Mesendoderm (in vitro differentiated cells): ENCODE data around the gene ADARB2.

Experiments
- DNase-seq: peaks from one replicate; pipeline ENCODE4 v3.0.0; 2013
- H2AK5ac ChIP-seq: 2 replicates; pipeline ENCODE4 v1.6.1; 2013; ENCODE audit warnings: low read length, inconsistent platforms
- H2BK120ac ChIP-seq: 2 replicates; pipeline ENCODE4 v1.6.1; 2013; ENCODE audit warnings: low read depth, mild to moderate bottlenecking, low read length, moderate library complexity, mixed read lengths
- H2BK15ac ChIP-seq: replicated peaks from 2 replicates; pipeline ENCODE4 v1.6.1; 2013; ENCODE audit warnings: low read depth, mild to moderate bottlenecking, moderate library complexity
- H2BK5ac ChIP-seq: 2 replicates; pipeline ENCODE4 v1.6.1; 2013; ENCODE audit warnings: low read length, inconsistent platforms
- H3K18ac ChIP-seq: 2 replicates; pipeline ENCODE4 v1.6.1; 2013; ENCODE audit warnings: mild to moderate bottlenecking, low read length, mixed read lengths
- H3K23ac ChIP-seq: one replicate; pipeline ENCODE4 v1.6.1; 2013; ENCODE audit warnings: low read length
- H3K27ac ChIP-seq: 2 replicates; pipeline ENCODE4 v1.5.1; 2013; ENCODE audit warnings: low read depth, mild to moderate bottlenecking, inconsistent platforms, low read length, moderate library complexity
- H3K27me3 ChIP-seq: 2 replicates; pipeline ENCODE4 v1.6.1; 2013; ENCODE audit warnings: low read length, control low read depth, mild to moderate bottlenecking, inconsistent platforms; ENCODE audit not compliant: insufficient read depth, poor library complexity
- H3K36me3 ChIP-seq: 2 replicates; pipeline ENCODE4 v1.6.1; 2013; ENCODE audit warnings: low read length, inconsistent platforms; ENCODE audit not compliant: control insufficient read depth, insufficient read depth
- H3K4ac ChIP-seq: one replicate; pipeline ENCODE4 v1.6.1; 2013; ENCODE audit warnings: low read depth, mild to moderate bottlenecking, low read length, moderate library complexity
- H3K4me1 ChIP-seq: 2 replicates; pipeline ENCODE4 v1.6.1; 2013; ENCODE audit warnings: low read depth, low read length, inconsistent platforms; ENCODE audit not compliant: control insufficient read depth
- H3K4me2 ChIP-seq: 2 replicates; pipeline ENCODE4 v1.6.1; 2013; ENCODE audit warnings: low read length
- H3K4me3 ChIP-seq: 2 replicates; pipeline ENCODE4 v1.5.1; 2013; ENCODE audit warnings: mild to moderate bottlenecking, low read length
- H3K56ac ChIP-seq: one replicate; pipeline ENCODE4 v1.6.1; 2013; ENCODE audit warnings: low read length
- H3K79me1 ChIP-seq: 2 replicates; pipeline ENCODE4 v1.6.1; 2013; ENCODE audit warnings: low read length, inconsistent platforms
- H3K79me2 ChIP-seq: 2 replicates; pipeline ENCODE4 v1.6.1; 2013; ENCODE audit warnings: mild to moderate bottlenecking, low read length; ENCODE audit not compliant: control insufficient read depth, insufficient read depth
- H3K9ac ChIP-seq: 2 replicates; pipeline ENCODE4 v1.6.1; 2013; ENCODE audit warnings: low read length, inconsistent platforms
- H4K5ac ChIP-seq: one replicate; pipeline ENCODE4 v1.6.1; 2013; ENCODE audit warnings: low read length
- H4K8ac ChIP-seq: one replicate; pipeline ENCODE4 v1.6.1; 2013; ENCODE audit warnings: low read depth, mild to moderate bottlenecking, control low read depth, low read length, moderate library complexity
- WGBS: extraction: QIAGEN DNeasy Blood & Tissue Kit; methylation state at CpG from one replicate; pipeline ENCODE4 v1.1.7; 2013; ENCODE audit warnings: low lambda C conversion rate, missing lambda C conversion rate; ENCODE audit not compliant: insufficient coverage; ENCODE audit errors: extremely low coverage; 5-methylcytosine and 5-hydroxymethylcytosine counted together

Gene ADARB2

GRCh38 chr10:1423676-1424253, 313.6 kb downstream of the ADARB2 start:
- H3K27ac ChIP-seq: no peak overlapping the region

GRCh38 chr10:1422275-1422674, 315.1 kb downstream of the ADARB2 start:
- Histone ChIP-seq H4K5ac (no peak overlapping the region), H2AK5ac (no peak overlapping the region), H2BK15ac (no peak overlapping the region), H3K9ac (no peak overlapping the region), H3K27ac (no peak overlapping the region), H3K79me2 (no peaks in the 10 kb centered on the region), H3K36me3 (no peaks in the 10 kb centered on the region), H3K18ac (no peak overlapping the region), H3K4me1 (no peaks in the 10 kb centered on the region), H3K56ac (no peak overlapping the region), H3K23ac (no peak overlapping the region), H3K79me1 (no peaks in the 10 kb centered on the region), H2BK5ac (no peak overlapping the region), H3K27me3 (no peaks in the 10 kb centered on the region), H3K4me3 (no peak overlapping the region), H2BK120ac (no peak overlapping the region), H3K4me2 (no peak overlapping the region), H3K4ac (no peak overlapping the region), H4K8ac (no peak overlapping the region)
- no CpG with 5 or more reads among the region's 8 CpGs for WGBS
- DNase-seq: no peak

More at GRCh38 chr10:1423676-1424253, 313.6 kb downstream of the ADARB2 start:
- Histone ChIP-seq H2AK5ac (no peak overlapping the region), H3K79me2 (no peaks in the 10 kb centered on the region), H2BK120ac (no peak overlapping the region), H3K9ac (no peak overlapping the region), H3K79me1 (no peaks in the 10 kb centered on the region), H2BK15ac (no peak overlapping the region), H3K36me3 (no peaks in the 10 kb centered on the region), H3K23ac (no peak overlapping the region), H2BK5ac (no peak overlapping the region), H3K4me2 (no peak overlapping the region), H3K4me1 (no peaks in the 10 kb centered on the region), H4K8ac (no peak overlapping the region), H3K27me3 (no peaks in the 10 kb centered on the region), H3K4me3 (no peak overlapping the region), H3K56ac (no peak overlapping the region), H4K5ac (no peak overlapping the region), H3K4ac (no peak overlapping the region), H3K18ac (no peak overlapping the region)
- no peak for DNase-seq
- WGBS: no CpG with 5 or more reads among the region's 2 CpGs

- H2BK120ac ChIP-seq: no peak overlapping the region
- peak overlapping the region; percentile 62 for H3K56ac ChIP-seq
- no peak overlapping the region for H3K4ac ChIP-seq
- peak; percentile 93 for DNase-seq
- peak overlapping the region; percentile 88 for H3K4me2 ChIP-seq
- no peaks in the 10 kb centered on the region for H3K27me3 ChIP-seq
- no peak overlapping the region for H2AK5ac ChIP-seq
- H3K9ac ChIP-seq: peak overlapping the region; percentile 24
- no peak overlapping the region for H3K18ac ChIP-seq
- peak overlapping the region; percentile 38 for H3K4me3 ChIP-seq
- no CpG with 5 or more reads among the region's 25 CpGs for whole genome bisulfite sequencing
- no peaks in the 10 kb centered on the region for H3K4me1 ChIP-seq
- H3K79me1 ChIP-seq: no peaks in the 10 kb centered on the region
- H4K8ac ChIP-seq: no peak overlapping the region
- H2BK5ac ChIP-seq: no peak overlapping the region
- H3K27ac ChIP-seq: no peak overlapping the region
- H3K36me3 ChIP-seq: no peaks in the 10 kb centered on the region
- no peaks in the 10 kb centered on the region for H3K79me2 ChIP-seq
- H4K5ac ChIP-seq: no peak overlapping the region
- no peak overlapping the region for H3K23ac ChIP-seq
- no peak overlapping the region for H2BK15ac ChIP-seq
Observed at GRCh38 chr10:1420661-1421362, 316.5 kb downstream of the ADARB2 start.

GRCh38 chr10:1419796-1420610, 317.3 kb downstream of the ADARB2 start:
- Histone ChIP-seq H2BK120ac (no peak overlapping the region), H2AK5ac (no peak overlapping the region), H3K4ac (no peak overlapping the region), H3K23ac (no peak overlapping the region), H3K18ac (no peak overlapping the region), H3K4me3 (no peak overlapping the region), H3K4me2 (no peak overlapping the region), H4K8ac (no peak overlapping the region), H3K79me1 (no peaks in the 10 kb centered on the region), H3K56ac (no peak overlapping the region), H2BK5ac (no peak overlapping the region), H4K5ac (no peak overlapping the region), H3K4me1 (no peaks in the 10 kb centered on the region), H3K27me3 (no peaks in the 10 kb centered on the region), H3K79me2 (no peaks in the 10 kb centered on the region), H3K36me3 (no peaks in the 10 kb centered on the region), H2BK15ac (no peak overlapping the region), H3K27ac (no peak overlapping the region), H3K9ac (no peak overlapping the region)
- no CpG with 5 or more reads among the region's 9 CpGs for WGBS
- no peak for DNase-seq

- no peaks in the 10 kb centered on the region for H3K79me2 ChIP-seq
- no peak for DNase-seq
- H2BK15ac ChIP-seq: no peak overlapping the region
- no peaks in the 10 kb centered on the region for H3K27me3 ChIP-seq
- no peak overlapping the region for H3K18ac ChIP-seq
- H3K56ac ChIP-seq: no peak overlapping the region
- WGBS: no CpG with 5 or more reads among the region's 17 CpGs
- H3K4me2 ChIP-seq: no peak overlapping the region
- H3K23ac ChIP-seq: no peak overlapping the region
- no peak overlapping the region for H3K4me3 ChIP-seq
- H3K36me3 ChIP-seq: no peaks in the 10 kb centered on the region
- no peak overlapping the region for H2BK5ac ChIP-seq
- no peaks in the 10 kb centered on the region for H3K4me1 ChIP-seq
- H2BK120ac ChIP-seq: no peak overlapping the region
- H4K5ac ChIP-seq: no peak overlapping the region
- no peak overlapping the region for H3K27ac ChIP-seq
- H4K8ac ChIP-seq: no peak overlapping the region
- no peak overlapping the region for H3K9ac ChIP-seq
- no peaks in the 10 kb centered on the region for H3K79me1 ChIP-seq
- H3K4ac ChIP-seq: no peak overlapping the region
- no peak overlapping the region for H2AK5ac ChIP-seq
Observed at GRCh38 chr10:1418031-1418550, 319.2 kb downstream of the ADARB2 start.
